Gastroesophageal sphincter (tissue), 3 donors: Measurements from ENCODE around the gene SASH1.

Source experiments
- CTCF ChIP-seq, 4 experiments: fragments of 200-600 bp in 2 of 4; fragments of 450-650 bp in 2 of 4; sonication (generic) in 1 of 4; IDR thresholded peaks; one replicate each; pipeline ENCODE4 v1.5.1; 2017 to 2019; ENCODE audit warnings: antibody characterized with exemption in 4 of 4, mild to moderate bottlenecking in 2 of 4, moderate library complexity in 2 of 4
- POLR2A ChIP-seq, 2 donors: fragments of 450-650 bp; IDR thresholded peaks; one replicate each; pipeline ENCODE4 v1.6.1; 2017; ENCODE audit warnings: antibody characterized with exemption in 2 of 2, mild to moderate bottlenecking in 2 of 2, moderate library complexity in 1 of 2

- TF ChIP-seq CTCF (IDR thresholded peaks at IDR 0.05) (no peak), POLR2A (IDR thresholded peaks at IDR 0.05) (no peak)
These were observed 190.9 kb downstream of the SASH1 start for GRCh38 chr6:148533309-148534107.
